GM21576 (cell line): ENCODE data around the gene MICU1.

Source experiments
- ATAC-seq: cut with Tn5 transposase; IDR thresholded peaks from one replicate; pipeline ENCODE4 v1.9.1; 2021; ENCODE audit warnings: mild to moderate bottlenecking, moderate library complexity; ENCODE audit not compliant: unreplicated experiment

MICU1 gene

GRCh38 chr10:72318418-72319262 is 307.2 kb downstream of the MICU1 start:
- no peak for ATAC-seq
